ENCODE data around the gene MYT1. TPM values are rescaled to one million over a fixed set of nuclear protein-coding genes. Genes with fewer than 3 reads are reported as not detected.
A peak's percentile ranks its signal among the peaks of the same experiment; 100 is the strongest.

MYT1 gene
- total and polyA plus RNA-seq, 2 of the 13 experiments (the other 11 are each of a cell fraction or from before 2014, with no cell fraction given): 0.58 to 2.5 TPM

GRCh38 chr20:64223526-64224067 lies 59.3 kb downstream of the MYT1 start (continued):
- 0 out of 2 replicates have a peak, but pooled peaks have one; percentile 83 for TF ChIP-seq ZNF44 (CRISPR knock-in tag; IDR thresholded peaks at IDR 0.05)
- TF ChIP-seq ZBTB14 (CRISPR knock-in tag; IDR thresholded peaks at IDR 0.05): no peak
- no peak for TF ChIP-seq SYNCRIP (IDR thresholded peaks at IDR 0.05; ENCODE audit: insufficient read depth, low read depth, low read length)
- no peak for TF ChIP-seq AKAP8 (CRISPR knock-in tag; IDR thresholded peaks at IDR 0.05)
- no peak for TF ChIP-seq SRSF4 (IDR thresholded peaks at IDR 0.05; ENCODE audit: low read depth, low read length, poor library complexity, severe bottlenecking)
- TF ChIP-seq MIER2 (CRISPR knock-in tag; IDR thresholded peaks at IDR 0.05): peak; percentile 87
- TF ChIP-seq ZNF160 (CRISPR knock-in tag; IDR thresholded peaks at IDR 0.05): no peak
- no peak for TF ChIP-seq POLR2AphosphoS2 (IDR thresholded peaks at IDR 0.05; ENCODE audit: low read depth, low read length)
- TF ChIP-seq ZNF281 (CRISPR knock-in tag; IDR thresholded peaks at IDR 0.05; ENCODE audit: borderline replicate concordance): peak; percentile 99
- no peak for TF ChIP-seq PAF1 (CRISPR knock-in tag; IDR thresholded peaks at IDR 0.05)
- peak; percentile 51; the same call in 1 of the 2 replicates for TF ChIP-seq BHLHE40 (IDR thresholded peaks at IDR 0.05; ENCODE audit: low read length)
- TF ChIP-seq ZBTB7A (CRISPR knock-in tag; IDR thresholded peaks at IDR 0.05): no peak; the same call in none of the 2 replicates
- TF ChIP-seq ZNF138 (CRISPR knock-in tag; IDR thresholded peaks at IDR 0.05; ENCODE audit: low read depth): peak; percentile 67; the same call in 1 of the 2 replicates
- TF ChIP-seq RORA (CRISPR knock-in tag; IDR thresholded peaks at IDR 0.05): no peak
- no peak; the same call in 1 of the 2 replicates for TF ChIP-seq HHEX (CRISPR knock-in tag; IDR thresholded peaks at IDR 0.05)
- TF ChIP-seq FUBP1 (CRISPR knock-in tag; IDR thresholded peaks at IDR 0.05; ENCODE audit: borderline replicate concordance): 0 out of 2 replicates have a peak, but pooled peaks have one; percentile 83
- TF ChIP-seq AHDC1 (CRISPR knock-in tag; IDR thresholded peaks at IDR 0.05; ENCODE audit: borderline replicate concordance): no peak
- no peak for TF ChIP-seq PTBP1 (IDR thresholded peaks at IDR 0.05; ENCODE audit: low read depth, low read length, poor library complexity, severe bottlenecking)

Data from HepG2 (cell line).